Activated CD4-positive, alpha-beta T cell treated with anti-CD3 and anti-CD28 coated beads for 48 hours (primary cell): ENCODE data around the gene GPHN.

Experiments
- DNase-seq: peaks from one replicate; pipeline ENCODE4 v3.0.0-alpha.2; 2020

The GPHN gene

DNA sequence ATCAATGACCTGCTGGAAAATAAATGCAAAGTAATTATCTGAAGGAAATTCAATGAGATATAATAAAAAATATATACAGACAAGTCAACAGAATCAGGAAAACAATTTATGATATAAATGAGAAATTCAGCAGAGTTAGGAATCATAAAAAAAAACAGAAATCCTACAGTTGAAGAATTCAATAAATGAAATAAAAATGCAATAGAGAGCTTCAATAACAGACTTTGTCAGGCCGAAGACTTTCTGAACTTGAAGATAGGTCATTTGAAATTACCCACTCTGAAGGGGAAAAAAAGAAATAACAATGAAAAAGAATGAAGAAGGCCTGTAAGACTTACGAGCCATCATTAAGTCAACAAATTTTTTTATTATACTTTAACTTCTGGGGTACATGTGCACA is 665.8 kb downstream of the GPHN start:
- DNase-seq, result no peak

DNA sequence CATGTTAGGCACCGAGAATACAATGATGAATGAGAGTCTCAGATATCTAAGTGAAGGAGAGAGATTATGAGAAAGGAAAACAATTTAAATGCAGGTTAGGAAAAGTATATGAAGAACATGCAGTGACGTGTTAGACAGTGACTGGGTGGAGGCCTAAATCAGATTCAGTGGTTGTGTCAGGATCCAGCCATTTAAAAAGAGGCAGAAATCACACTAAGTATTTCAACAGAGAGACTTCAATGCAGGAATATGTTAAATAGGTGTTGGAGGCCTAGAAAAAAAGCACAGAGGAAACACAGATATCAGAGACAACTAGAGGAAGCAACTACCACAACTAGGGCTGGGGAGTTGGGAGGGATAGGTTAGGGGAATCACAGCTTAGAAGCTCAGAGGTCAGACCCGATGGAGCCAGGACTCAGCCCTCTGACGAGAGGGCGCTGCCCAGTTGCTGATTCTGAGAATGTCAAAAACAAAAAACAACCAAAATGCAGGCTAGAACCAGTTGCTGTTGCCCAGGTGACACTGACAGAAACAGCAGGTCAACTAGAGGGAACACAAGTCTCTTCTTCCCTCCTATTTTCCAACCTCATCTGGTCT is 678.3 kb downstream of the GPHN start:
- DNase-seq, result no peak

DNA sequence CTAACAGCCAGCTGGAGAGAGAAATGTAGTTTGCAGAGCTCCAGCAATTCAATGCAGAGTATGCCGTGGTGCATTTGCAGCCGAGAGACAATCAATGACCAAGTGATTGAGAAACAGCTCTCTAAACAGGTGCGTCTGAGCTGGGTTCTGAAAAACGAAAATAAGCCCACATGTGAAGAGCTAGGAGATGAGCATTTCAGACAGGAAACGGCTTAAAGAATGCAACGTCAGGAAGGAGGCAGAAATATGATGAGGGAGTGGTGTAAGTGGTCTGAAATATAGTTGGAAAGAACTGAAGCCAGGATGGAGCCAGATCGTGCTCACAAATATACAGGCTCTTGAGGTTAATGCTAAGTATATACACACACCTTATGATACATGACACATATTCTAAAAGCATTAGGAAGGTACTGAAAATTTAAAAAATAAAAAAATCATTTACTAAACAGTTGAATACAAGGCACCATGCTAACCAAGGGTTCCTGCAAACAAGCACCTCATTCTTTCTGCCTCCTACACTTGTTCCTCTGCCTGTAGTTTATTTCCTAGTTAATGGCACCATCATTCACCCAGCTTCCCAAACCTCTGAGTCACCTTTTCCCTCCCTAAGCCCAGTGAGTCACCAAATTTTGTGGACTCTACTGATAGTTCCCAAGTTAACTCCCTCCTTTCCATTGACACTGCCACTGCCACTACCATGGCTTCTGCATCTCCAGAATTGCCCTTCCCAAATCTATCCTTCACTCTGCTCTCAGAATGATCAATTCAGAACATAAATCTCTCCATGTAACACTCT is 679.0 kb downstream of the GPHN start:
- no peak for DNase-seq

DNA sequence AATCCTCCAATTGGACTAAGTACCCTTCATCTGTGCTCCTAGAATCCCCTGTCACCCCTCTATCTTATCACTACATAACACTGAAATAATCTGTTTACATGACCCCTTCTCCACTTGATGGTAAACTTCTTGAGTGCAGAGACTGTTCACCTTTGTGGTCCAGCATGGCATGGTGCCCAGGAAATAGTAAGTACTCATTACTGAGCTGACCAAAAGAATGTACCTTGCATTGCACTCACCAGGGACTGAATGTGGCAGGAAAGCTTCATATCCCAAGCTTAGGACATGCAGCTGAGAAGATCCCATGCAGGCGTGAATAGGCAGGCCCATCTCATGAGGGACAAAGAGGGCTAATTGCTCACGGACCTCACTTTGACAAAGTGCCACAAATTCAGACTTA is 679.9 kb downstream of the GPHN start:
- no peak for DNase-seq

DNA sequence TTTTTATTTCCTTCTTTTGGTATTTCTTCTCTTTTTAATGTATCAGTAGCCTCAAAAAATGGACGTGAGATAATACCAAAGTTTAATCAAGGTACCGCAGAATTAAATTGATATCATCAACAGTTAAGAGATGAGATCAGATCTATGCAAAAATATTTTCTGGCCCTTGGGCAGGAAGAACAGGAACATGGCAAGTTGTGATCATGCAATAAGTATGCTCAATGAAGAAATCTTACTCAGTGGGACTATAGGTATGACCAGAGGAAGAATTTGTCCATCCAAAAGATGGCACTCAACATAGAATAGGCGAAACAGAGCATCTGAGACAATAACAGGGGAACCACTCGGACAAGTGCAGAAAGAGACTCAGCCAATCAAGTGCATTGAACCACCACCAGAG is 680.4 kb downstream of the GPHN start:
- no peak for DNase-seq

DNA sequence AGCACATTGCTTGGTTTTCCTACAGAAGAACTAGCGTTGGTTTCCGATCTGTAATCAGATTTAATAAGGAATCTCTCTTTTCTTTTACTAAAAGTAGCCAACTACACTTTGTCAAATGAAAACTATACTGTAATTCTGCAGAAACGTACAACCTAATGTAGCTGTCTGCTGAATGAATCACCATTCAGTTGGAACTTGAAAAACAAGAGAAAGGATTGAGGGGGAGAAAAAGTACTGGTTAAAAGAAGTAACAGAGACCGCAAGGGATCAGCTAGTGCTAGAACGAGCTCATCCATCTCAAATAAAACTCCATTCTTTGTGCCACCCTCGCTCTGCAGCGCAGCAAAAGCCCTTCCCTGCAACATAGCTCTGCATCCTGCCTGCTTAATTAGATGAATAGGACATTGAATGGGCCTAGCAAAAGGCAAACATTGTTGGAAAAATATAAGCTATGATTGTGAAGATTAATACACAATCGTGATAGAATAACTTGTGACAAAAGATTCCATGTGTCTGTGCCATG is 683.9 kb downstream of the GPHN start:
- DNase-seq, result no peak

DNA sequence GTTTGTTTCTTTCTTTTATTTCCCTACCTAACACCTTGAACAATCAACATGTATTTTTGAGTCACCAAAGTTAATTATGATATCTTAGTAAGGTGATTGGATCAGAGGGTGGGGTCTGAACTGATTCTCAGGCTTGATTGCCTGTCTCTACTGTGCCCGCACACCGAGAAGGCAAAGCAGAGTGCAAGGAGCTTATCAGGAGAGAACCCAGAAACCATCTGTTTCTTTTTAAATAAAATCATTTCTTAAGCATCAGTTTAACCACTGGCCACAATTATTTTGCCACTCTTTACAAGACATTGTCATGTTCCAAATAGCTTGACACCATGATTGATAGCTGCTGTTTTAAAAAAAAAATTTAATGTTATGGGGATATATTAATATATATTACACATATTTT is 684.4 kb downstream of the GPHN start:
- no peak for DNase-seq

DNA sequence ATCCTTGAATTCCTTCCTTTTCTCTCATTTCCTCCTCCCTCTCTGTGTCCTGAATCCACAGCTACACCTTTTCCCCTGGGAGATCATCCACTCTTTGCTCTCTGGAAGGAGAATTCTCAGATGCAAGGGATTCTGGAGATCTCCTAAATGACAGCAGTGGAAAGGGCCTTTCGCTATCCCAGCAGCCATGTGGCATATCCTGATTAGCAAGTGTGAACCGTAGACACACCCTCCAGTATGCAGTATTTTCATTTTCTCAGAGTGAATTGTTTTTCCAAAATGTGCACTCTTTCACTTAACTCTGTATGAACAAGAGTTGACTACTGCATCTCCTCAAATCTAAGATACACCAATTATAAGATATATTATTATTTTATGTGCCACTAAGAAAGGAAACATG is 687.3 kb downstream of the GPHN start:
- no peak for DNase-seq

DNA sequence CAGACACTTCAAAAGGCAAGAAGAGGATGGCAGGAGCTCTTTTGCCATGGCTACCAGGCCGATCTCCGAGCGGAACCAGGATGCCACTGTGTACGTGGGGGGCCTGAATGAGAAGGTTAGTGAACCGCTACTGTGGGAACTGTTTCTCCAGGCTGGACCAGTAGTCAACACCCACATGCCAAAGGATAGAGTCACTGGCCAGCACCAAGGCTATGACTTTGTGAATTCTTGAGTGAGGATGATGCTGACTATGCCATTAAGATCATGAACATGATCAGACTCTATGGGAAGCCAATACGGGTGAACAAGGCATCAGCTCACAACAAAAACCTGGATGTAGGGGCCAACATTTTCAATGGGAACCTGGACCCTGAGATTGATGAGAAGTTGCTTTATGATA is 691.1 kb downstream of the GPHN start:
- no peak for DNase-seq

DNA sequence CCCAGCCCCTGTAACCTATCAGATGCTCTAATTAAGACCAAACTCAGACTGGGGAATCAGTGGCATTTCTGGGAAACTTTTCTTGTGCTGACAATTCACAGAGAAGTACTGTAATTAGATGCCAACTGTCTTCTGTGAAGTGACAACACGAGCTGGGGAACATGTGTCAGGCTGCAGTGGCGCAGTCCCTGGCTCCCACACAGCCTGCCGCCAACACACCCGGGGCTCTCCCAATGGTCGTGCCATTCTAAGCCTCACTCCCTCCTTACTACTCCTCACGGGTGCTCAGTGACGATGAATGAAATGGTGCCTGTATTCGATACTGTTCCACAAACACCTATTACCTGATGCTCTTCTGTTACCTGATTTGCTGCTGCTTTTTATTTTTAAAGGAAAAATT is 699.9 kb downstream of the GPHN start:
- DNase-seq, result no peak

DNA sequence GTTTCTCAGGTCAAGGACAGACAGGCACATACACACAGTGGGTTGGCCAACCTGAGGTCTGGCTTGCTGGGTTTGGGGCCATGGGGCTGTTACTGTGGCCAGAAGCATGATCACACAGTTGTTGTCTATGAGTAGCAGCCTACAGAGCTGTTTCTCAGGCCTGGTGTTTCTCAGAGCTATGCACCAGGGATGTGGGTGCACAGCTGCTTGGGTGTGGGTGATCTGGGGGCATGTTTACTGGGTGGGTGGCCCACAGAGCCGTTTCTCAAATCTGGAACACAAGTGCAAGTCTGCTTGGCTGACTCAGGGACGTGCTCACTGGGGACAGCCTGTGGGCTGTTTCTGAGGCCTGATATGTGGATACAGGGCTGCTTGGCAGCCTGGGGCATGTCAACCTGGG is 710.2 kb downstream of the GPHN start:
- DNase-seq, result no peak

DNA sequence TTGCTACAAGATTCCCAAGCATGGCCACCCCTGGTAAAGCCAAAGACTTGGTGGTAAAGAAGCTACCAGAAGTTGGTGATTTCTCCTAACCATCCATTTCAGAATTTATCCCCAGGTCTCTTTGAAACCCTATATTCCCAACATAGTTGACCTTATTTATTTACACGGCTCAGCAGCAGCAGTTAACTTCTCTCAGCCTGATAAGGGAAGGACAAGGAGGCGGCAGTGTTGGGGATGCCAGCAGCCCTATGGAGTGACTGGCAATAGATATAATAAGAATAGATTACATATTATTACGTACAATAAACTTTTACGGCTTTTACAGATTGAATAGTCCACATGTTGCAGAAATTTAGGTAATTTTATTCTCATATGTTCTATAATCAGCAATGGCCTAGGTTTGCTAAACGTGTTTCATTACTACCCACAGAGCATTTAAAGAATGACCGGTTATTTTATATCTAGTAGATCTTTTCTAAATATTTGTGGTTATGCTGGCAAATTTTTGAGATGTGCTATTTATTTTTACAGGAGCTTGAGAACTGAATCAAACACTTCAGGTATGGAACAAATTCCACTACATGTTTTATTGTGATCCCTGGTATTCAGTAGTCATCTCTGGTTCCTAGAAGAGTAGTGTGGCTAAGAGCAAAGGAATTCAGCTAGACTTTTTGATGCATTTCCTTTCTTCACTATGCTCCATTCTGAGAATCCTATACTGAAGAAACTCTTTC is 713.5 kb downstream of the GPHN start:
- DNase-seq, result no peak

DNA sequence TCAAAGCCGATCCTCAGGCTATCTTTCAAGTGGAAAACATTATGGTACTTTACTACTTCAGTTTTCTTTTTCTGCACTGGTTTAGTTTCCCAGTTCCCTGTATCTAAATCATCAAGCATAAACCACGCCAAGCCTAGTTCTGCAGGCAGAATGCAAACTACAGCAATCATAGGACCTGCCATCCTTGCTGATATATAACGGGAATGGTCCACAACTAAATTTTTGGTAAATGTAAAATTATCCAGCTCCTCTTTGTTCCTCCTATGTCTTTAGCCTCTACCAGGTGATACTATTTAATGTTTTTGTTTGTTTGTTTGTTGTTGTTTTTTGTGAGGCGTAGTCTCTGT is 714.0 kb downstream of the GPHN start:
- DNase-seq, result no peak

DNA sequence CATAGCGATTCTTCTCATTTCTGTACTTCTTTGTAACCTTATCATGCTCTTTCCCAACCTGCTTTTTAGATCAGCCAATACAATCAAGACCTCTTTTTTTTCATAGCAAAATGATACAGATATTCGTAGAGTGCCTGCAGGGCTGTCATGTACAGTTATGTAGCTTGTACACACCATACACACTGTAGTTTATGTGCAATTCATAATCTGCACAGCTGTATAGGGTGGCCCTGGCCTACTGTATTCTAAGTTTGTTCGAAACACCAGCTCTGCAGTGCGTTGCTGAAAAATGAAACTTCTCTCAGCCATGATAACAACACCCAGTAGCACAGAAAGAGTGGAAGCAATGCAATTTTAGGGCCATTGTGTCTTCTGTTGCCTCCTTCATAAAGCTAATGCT is 717.6 kb downstream of the GPHN start:
- no peak for DNase-seq

DNA sequence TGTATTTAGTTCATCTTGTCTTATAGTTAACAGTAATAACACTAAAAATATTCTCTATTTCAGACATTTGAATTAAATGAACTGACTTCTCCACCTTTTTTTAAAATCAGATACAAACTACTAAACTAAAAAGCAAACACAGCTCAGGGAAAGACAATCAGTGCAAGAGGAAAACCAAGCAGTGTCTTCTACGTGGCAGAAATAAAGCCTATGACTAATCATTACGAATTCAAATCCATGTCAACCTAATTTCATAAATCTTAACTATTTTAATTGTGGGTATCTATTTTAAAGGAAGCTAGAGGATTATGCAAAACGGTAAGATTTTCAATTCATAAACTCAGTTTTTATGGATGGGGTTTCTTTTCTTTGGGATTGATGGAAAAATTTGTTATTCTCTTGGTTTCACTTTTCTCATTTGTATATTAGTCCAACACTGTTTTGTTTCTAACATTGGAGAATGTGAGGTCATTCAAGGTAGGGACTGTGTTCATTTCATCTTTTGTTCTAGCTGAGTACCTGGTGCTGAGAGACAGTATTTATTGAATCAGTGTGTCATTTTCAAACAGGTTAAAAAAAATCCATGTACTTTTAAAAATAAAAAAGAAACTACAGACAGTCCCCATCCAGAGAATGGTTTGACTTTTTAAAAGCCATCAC is 720.5 kb downstream of the GPHN start:
- no peak for DNase-seq
